H9 (cell line): ENCODE data around the gene DIMT1. TPM values are rescaled to one million over a fixed set of nuclear protein-coding genes. Genes with fewer than 3 reads are reported as not detected.

Experiments
- DNase-seq: peaks from one replicate; pipeline ENCODE4 v3.0.0-alpha.2; 2017
- H2AFZ ChIP-seq: one replicate; pipeline ENCODE4 v1.6.1; 2013; ENCODE audit warnings: mild to moderate bottlenecking, low read length, control low read depth, moderate library complexity
- H2AK5ac ChIP-seq: 2 replicates; pipeline ENCODE4 v1.6.1; 2013; ENCODE audit warnings: low read length, control low read depth, mixed read lengths; ENCODE audit not compliant: insufficient read length
- H2BK120ac ChIP-seq: one replicate; pipeline ENCODE4 v1.6.1; 2013; ENCODE audit warnings: low read depth, mild to moderate bottlenecking, low read length, control low read depth, inconsistent platforms; ENCODE audit not compliant: poor library complexity, severe bottlenecking
- H2BK12ac ChIP-seq: 2 replicates; pipeline ENCODE4 v1.6.1; 2013; ENCODE audit warnings: low read length, control low read depth, mixed read lengths, low read depth; ENCODE audit not compliant: insufficient read length
- H2BK15ac ChIP-seq: 2 replicates; pipeline ENCODE4 v1.6.1; 2013; ENCODE audit warnings: low read depth, low read length, control low read depth
- H2BK20ac ChIP-seq: one replicate; pipeline ENCODE4 v1.6.1; 2013; ENCODE audit warnings: low read depth, mild to moderate bottlenecking, low read length, control low read depth, inconsistent platforms; ENCODE audit not compliant: poor library complexity, severe bottlenecking
- H2BK5ac ChIP-seq: 2 replicates; pipeline ENCODE4 v1.6.1; 2013; ENCODE audit warnings: low read length, control low read depth, mixed read lengths; ENCODE audit not compliant: insufficient read length
- H3K14ac ChIP-seq: 2 replicates; pipeline ENCODE4 v1.6.1; 2013; ENCODE audit warnings: low read length, control low read depth; ENCODE audit not compliant: insufficient read depth
- H3K18ac ChIP-seq: 2 replicates; pipeline ENCODE4 v1.6.1; 2013; ENCODE audit warnings: low read depth, mild to moderate bottlenecking, mixed read lengths, low read length, control low read depth; ENCODE audit not compliant: insufficient read length
- H3K23ac ChIP-seq: 2 replicates; pipeline ENCODE4 v1.6.1; 2013; ENCODE audit warnings: low read length, control low read depth, mixed read lengths, low read depth; ENCODE audit not compliant: insufficient read length
- H3K23me2 ChIP-seq: 2 replicates; pipeline ENCODE4 v1.6.1; 2013; ENCODE audit warnings: low read depth, mild to moderate bottlenecking, mixed read lengths, low read length, control low read depth; ENCODE audit not compliant: insufficient read length, poor library complexity, severe bottlenecking
- H3K27ac ChIP-seq: 2 replicates; pipeline ENCODE4 v1.5.1; 2013; ENCODE audit warnings: low read length, control low read depth, mixed read lengths, low read depth; ENCODE audit not compliant: insufficient read length
- H3K27me3 ChIP-seq: 2 replicates; pipeline ENCODE4 v1.6.1; 2013; ENCODE audit warnings: low read length, control low read depth, inconsistent platforms; ENCODE audit not compliant: insufficient read depth
- H3K4ac ChIP-seq: 2 replicates; pipeline ENCODE4 v1.6.1; 2013; ENCODE audit warnings: low read depth, mild to moderate bottlenecking, control low read depth, inconsistent platforms, low read length, moderate library complexity
- H3K4me1 ChIP-seq: 2 replicates; pipeline ENCODE4 v1.6.1; 2013; ENCODE audit warnings: low read length, control low read depth, inconsistent platforms; ENCODE audit not compliant: insufficient read depth
- H3K4me2 ChIP-seq: 2 replicates; pipeline ENCODE4 v1.6.1; 2013; ENCODE audit warnings: low read length, control low read depth, mixed read lengths; ENCODE audit not compliant: insufficient read length, insufficient read depth
- H3K56ac ChIP-seq: 2 replicates; pipeline ENCODE4 v1.6.1; 2013; ENCODE audit warnings: low read depth, mild to moderate bottlenecking, mixed read lengths, low read length, control low read depth; ENCODE audit not compliant: insufficient read length
- H3K79me1 ChIP-seq: 2 replicates; pipeline ENCODE4 v1.6.1; 2013; ENCODE audit warnings: low read depth, mild to moderate bottlenecking, moderate library complexity, low read length, control low read depth, inconsistent platforms; ENCODE audit not compliant: insufficient read depth, poor library complexity, severe bottlenecking
- H3K79me2 ChIP-seq: 2 replicates; pipeline ENCODE4 v1.6.1; 2013; ENCODE audit warnings: low read length, control low read depth, inconsistent platforms; ENCODE audit not compliant: insufficient read depth
- H3K9ac ChIP-seq: 2 replicates; pipeline ENCODE4 v1.6.1; 2013; ENCODE audit warnings: low read length, control low read depth, mixed read lengths; ENCODE audit not compliant: insufficient read length; ENCODE audit errors: extremely low read depth
- H3K9me3 ChIP-seq: one replicate; pipeline ENCODE4 v1.6.1; 2013; ENCODE audit warnings: low read depth, low read length, inconsistent platforms; ENCODE audit not compliant: control insufficient read depth
- H3T11ph ChIP-seq: one replicate; pipeline ENCODE4 v1.6.1; 2013; ENCODE audit warnings: mild to moderate bottlenecking, low read length, control low read depth, inconsistent platforms
- H4K20me1 ChIP-seq: one replicate; pipeline ENCODE4 v1.6.1; 2013; ENCODE audit not compliant: control insufficient read depth, insufficient read length, insufficient read depth
- H4K5ac ChIP-seq: 2 replicates; pipeline ENCODE4 v1.6.1; 2013; ENCODE audit warnings: low read depth, mild to moderate bottlenecking, mixed read lengths, low read length, control low read depth; ENCODE audit not compliant: insufficient read length
- H4K8ac ChIP-seq: replicated peaks from 2 replicates; pipeline ENCODE4 v1.6.1; 2013; ENCODE audit warnings: low read length, control low read depth, mixed read lengths, low read depth; ENCODE audit not compliant: insufficient read length
- H4K91ac ChIP-seq: 2 replicates; pipeline ENCODE4 v1.6.1; 2013; ENCODE audit warnings: low read depth, mild to moderate bottlenecking, moderate library complexity, mixed read lengths, low read length, control low read depth; ENCODE audit not compliant: insufficient read length
- H3K27ac Mint-ChIP-seq, 3 experiments: 2 replicates in 2 of 3; 3 replicates in 1 of 3; pipeline ENCODE4 v1.8.0; 2020 to 2021; ENCODE audit warnings: mixed read lengths in 3 of 3, mild to moderate bottlenecking in 1 of 3, moderate library complexity in 1 of 3
- H3K27me3 Mint-ChIP-seq: 2 replicates; pipeline ENCODE4 v1.8.0; 2021; ENCODE audit warnings: low read depth, mild to moderate bottlenecking, moderate library complexity, mixed read lengths
- H3K36me3 Mint-ChIP-seq, 3 experiments: 2 replicates in 2 of 3; 3 replicates in 1 of 3; pipeline ENCODE4 v1.8.0; 2020 to 2021; ENCODE audit warnings: low read depth in 3 of 3, mixed read lengths in 3 of 3; ENCODE audit not compliant: insufficient read depth in 1 of 3
- H3K4me1 Mint-ChIP-seq, 2 experiments: 2 replicates each; pipeline ENCODE4 v1.8.0; 2020; ENCODE audit warnings: mixed read lengths in 2 of 2
- H3K4me3 Mint-ChIP-seq, 2 experiments: 2 replicates in 1 of 2; 3 replicates in 1 of 2; pipeline ENCODE4 v1.8.0; 2020 to 2021; ENCODE audit warnings: mild to moderate bottlenecking in 2 of 2, mixed read lengths in 2 of 2, moderate library complexity in 1 of 2
- H3K9me3 Mint-ChIP-seq, 2 experiments: 2 replicates in 1 of 2; 3 replicates in 1 of 2; pipeline ENCODE4 v1.8.0; 2020; ENCODE audit warnings: mild to moderate bottlenecking in 2 of 2, mixed read lengths in 2 of 2, moderate library complexity in 1 of 2
- CTCF ChIP-seq: fragments of 200-600 bp; sonication (generic); conservative IDR thresholded peaks from 3 replicates; pipeline ENCODE4 v1.8.0; 2021; ENCODE audit warnings: antibody characterized with exemption, mild to moderate bottlenecking
- WGBS: extraction: QIAGEN DNeasy Blood & Tissue Kit; methylation state at CpG from one replicate; pipeline ENCODE4 v1.1.7; 2013; ENCODE audit warnings: missing lambda C conversion rate, low lambda C conversion rate, mixed read lengths; ENCODE audit not compliant: insufficient read length; ENCODE audit errors: extremely low coverage; 5-methylcytosine and 5-hydroxymethylcytosine counted together
- total RNA-seq: library from RNA; stranded (reverse); gene quantifications from 2 replicates; pipeline ENCODE4 v1.2.1, GENCODE V29; 2021

The DIMT1 gene
- total RNA-seq, 1 experiment from 2014 or later: 36.0 TPM

- Histone ChIP-seq H2AK5ac (no peak overlapping the region), H2BK5ac (no peak overlapping the region), H2BK15ac (no peak overlapping the region), H4K5ac (no peak overlapping the region), H4K20me1 (no peaks in the 10 kb centered on the region), H3K4ac (no peak overlapping the region), H3K4me2 (no peak overlapping the region), H4K91ac (no peak overlapping the region), H3K79me2 (no peaks in the 10 kb centered on the region; the same call in 1 of the 2 replicates), H3T11ph (no peak overlapping the region), H3K79me1 (no peaks in the 10 kb centered on the region), H3K14ac (no peak overlapping the region), H2BK120ac (no peak overlapping the region), H3K27ac (no peak overlapping the region), H3K9me3 (no peaks in the 10 kb centered on the region), H3K56ac (no peak overlapping the region), H2AFZ (no peak overlapping the region), H4K8ac (no peak overlapping the region), H3K9ac (no peak overlapping the region), H3K4me1 (no peaks in the 10 kb centered on the region), H3K18ac (no peak overlapping the region), H2BK20ac (no peak overlapping the region), H2BK12ac (no peak overlapping the region), H3K23me2 (no peaks in the 10 kb centered on the region), H3K23ac (no peak overlapping the region), H3K27me3 (no peaks in the 10 kb centered on the region)
- TF ChIP-seq CTCF: no peak
- Mint-ChIP-seq H3K4me3 (no peak overlapping the region), H3K27ac (no peak overlapping the region), H3K9me3 (no peaks in the 10 kb centered on the region), H3K27me3 (no peaks in the 10 kb centered on the region), H3K36me3 (peaks cover 11 to 31% (median 23%) of the 10 kb centered on the region in 3 experiments; a peak in 6 of 7 replicates), H3K4me1 (no peaks in the 10 kb centered on the region)
- no peak for DNase-seq
- no CpG with 5 or more reads among the region's 5 CpGs for WGBS
These were observed 44.8 kb upstream of the DIMT1 start for GRCh38 chr5:62448528-62448927.
